HepG2 (cell line): Measurements from ENCODE around the gene TMEM19. TPM values are rescaled to one million over a fixed set of nuclear protein-coding genes. Genes with fewer than 3 reads are reported as not detected.

Experiments used
- NR2F1 ChIP-seq, 2 experiments: fragments of 450-650 bp in 1 of 2; formaldehyde crosslinking in 1 of 2; IDR thresholded peaks; 2 replicates each; pipeline versions ENCODE4 v1.5.0 to v1.6.1; 2016 to 2020; ENCODE audit warnings: mild to moderate bottlenecking in 1 of 2, missing compliant biosample characterization in 1 of 2, missing genetic modification reagents in 1 of 2, moderate library complexity in 1 of 2
- SUZ12 ChIP-seq: fragments of 150-350 bp; IDR thresholded peaks from 2 replicates; pipeline ENCODE4 v1.6.1; 2014; ENCODE audit warnings: low read depth, low read length
- U2AF2 ChIP-seq: fragments of 200-400 bp; formaldehyde crosslinking; IDR thresholded peaks from 2 replicates; pipeline ENCODE4 v1.6.1; 2017; ENCODE audit warnings: low read depth, mild to moderate bottlenecking, low read length
- ZFP82 ChIP-seq: sonication (generic); formaldehyde crosslinking; IDR thresholded peaks from 2 replicates; pipeline ENCODE4 v1.5.1; 2020; ENCODE audit warnings: mild to moderate bottlenecking, missing genetic modification reagents, borderline replicate concordance
- ZNF34 ChIP-seq: sonication (generic); formaldehyde crosslinking; IDR thresholded peaks from 2 replicates; pipeline ENCODE4 v1.4.0; 2020; ENCODE audit warnings: mild to moderate bottlenecking, missing genetic modification reagents, borderline replicate concordance
- ZNF607 ChIP-seq: sonication (generic); formaldehyde crosslinking; IDR thresholded peaks from 2 replicates; pipeline ENCODE4 v1.5.1; 2020; ENCODE audit warnings: missing genetic modification reagents, mild to moderate bottlenecking, borderline replicate concordance
- polyA plus RNA-seq, 8 experiments: library from polyadenylated mRNA; depleted of rRNA in 3 of 8; stranded (reverse) in 7 of 8; unstranded in 1 of 8; fragments of >200 nt; fragmentation: Illumina TruSeq in 4 of 8; extraction: Trizol in 4 of 8; gene quantifications; 2 replicates each; pipeline versions ENCODE4 v1.2.1 to v1.2.3, GENCODE V29; 2011 to 2016; ENCODE audit warnings: low read depth in 4 of 8, missing spikeins in 1 of 8, mixed read lengths in 1 of 8; ENCODE audit not compliant: insufficient read depth in 1 of 8
- total RNA-seq, 5 experiments: library from RNA; depleted of rRNA; stranded (reverse); fragments of >200 nt; fragmentation: Illumina TruSeq; extraction: Trizol; gene quantifications; 2 replicates each; pipeline ENCODE4 v1.2.3, GENCODE V29; 2016; ENCODE audit warnings: low read depth in 1 of 5
- TF ChIP-seq, protein P1 (sequence below): sonication (generic); formaldehyde crosslinking; IDR thresholded peaks from one replicate; pipeline ENCODE4 v1.5.1; 2020; ENCODE audit warnings: mild to moderate bottlenecking, missing genetic modification reagents; ENCODE audit errors: not compliant biosample characterization
- TF ChIP-seq, protein P2 (sequence below): sonication (generic); formaldehyde crosslinking; IDR thresholded peaks from 2 replicates; pipeline ENCODE4 v1.9.0; 2022; ENCODE audit warnings: missing genetic modification reagents, mild to moderate bottlenecking, borderline replicate concordance
- TF ChIP-seq, protein P3 (sequence below): sonication (generic); formaldehyde crosslinking; IDR thresholded peaks from 2 replicates; pipeline ENCODE4 v1.5.0; 2020; ENCODE audit warnings: mild to moderate bottlenecking, missing genetic modification reagents
- TF ChIP-seq, protein P4 (sequence below): sonication (generic); formaldehyde crosslinking; IDR thresholded peaks from 2 replicates; pipeline ENCODE4 v1.5.0; 2020; ENCODE audit warnings: mild to moderate bottlenecking, missing genetic modification reagents
- TF ChIP-seq, protein P5 (sequence below): sonication (generic); formaldehyde crosslinking; IDR thresholded peaks from 2 replicates; pipeline ENCODE4 v1.4.0; 2020; ENCODE audit warnings: missing genetic modification reagents, borderline replicate concordance
- TF ChIP-seq, protein P6 (sequence below): sonication (generic); formaldehyde crosslinking; IDR thresholded peaks from 2 replicates; pipeline ENCODE4 v1.4.0; 2020; ENCODE audit warnings: missing genetic modification reagents

The TMEM19 gene
- total and polyA plus RNA-seq, 2 of the 13 experiments (the other 11 are each of a cell fraction or from before 2014, with no cell fraction given) = 16.9 to 22.5 TPM

DNA sequence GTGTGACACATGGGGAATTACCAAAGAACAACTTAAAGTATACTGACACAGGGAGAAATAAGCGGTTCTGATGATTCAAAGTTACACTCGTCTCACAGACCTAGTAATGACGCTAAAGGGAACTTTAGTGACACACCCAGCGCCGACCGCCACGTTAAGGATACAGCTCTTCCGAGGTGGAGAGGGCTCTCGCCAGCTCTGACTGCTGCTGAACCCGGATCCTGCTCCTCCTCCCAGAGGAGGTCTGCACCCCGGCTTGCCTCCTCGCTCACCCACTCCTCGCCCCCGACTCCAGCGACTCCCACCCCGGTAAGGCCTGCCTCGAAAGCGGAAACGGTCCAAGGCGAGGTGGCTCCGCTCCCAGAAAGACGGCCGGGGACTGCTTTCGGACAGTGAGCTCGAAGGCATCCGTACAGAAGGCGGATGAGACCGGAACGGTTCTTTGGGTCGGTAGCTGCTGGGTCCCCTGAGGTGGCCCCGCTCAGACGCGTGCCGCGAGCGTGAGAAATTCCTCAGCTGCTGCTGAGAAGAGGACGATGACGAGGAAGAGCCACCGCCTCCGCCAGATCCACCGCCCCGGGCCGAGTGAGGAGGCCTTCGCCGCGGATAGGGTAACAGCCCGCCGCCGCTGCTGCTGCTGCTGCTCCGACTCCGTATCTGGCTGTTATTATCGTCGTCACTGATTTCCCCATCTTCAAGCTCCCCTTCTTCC, 22.9 kb upstream of the TMEM19 start (continued):
- TF ChIP-seq, protein P1, sequence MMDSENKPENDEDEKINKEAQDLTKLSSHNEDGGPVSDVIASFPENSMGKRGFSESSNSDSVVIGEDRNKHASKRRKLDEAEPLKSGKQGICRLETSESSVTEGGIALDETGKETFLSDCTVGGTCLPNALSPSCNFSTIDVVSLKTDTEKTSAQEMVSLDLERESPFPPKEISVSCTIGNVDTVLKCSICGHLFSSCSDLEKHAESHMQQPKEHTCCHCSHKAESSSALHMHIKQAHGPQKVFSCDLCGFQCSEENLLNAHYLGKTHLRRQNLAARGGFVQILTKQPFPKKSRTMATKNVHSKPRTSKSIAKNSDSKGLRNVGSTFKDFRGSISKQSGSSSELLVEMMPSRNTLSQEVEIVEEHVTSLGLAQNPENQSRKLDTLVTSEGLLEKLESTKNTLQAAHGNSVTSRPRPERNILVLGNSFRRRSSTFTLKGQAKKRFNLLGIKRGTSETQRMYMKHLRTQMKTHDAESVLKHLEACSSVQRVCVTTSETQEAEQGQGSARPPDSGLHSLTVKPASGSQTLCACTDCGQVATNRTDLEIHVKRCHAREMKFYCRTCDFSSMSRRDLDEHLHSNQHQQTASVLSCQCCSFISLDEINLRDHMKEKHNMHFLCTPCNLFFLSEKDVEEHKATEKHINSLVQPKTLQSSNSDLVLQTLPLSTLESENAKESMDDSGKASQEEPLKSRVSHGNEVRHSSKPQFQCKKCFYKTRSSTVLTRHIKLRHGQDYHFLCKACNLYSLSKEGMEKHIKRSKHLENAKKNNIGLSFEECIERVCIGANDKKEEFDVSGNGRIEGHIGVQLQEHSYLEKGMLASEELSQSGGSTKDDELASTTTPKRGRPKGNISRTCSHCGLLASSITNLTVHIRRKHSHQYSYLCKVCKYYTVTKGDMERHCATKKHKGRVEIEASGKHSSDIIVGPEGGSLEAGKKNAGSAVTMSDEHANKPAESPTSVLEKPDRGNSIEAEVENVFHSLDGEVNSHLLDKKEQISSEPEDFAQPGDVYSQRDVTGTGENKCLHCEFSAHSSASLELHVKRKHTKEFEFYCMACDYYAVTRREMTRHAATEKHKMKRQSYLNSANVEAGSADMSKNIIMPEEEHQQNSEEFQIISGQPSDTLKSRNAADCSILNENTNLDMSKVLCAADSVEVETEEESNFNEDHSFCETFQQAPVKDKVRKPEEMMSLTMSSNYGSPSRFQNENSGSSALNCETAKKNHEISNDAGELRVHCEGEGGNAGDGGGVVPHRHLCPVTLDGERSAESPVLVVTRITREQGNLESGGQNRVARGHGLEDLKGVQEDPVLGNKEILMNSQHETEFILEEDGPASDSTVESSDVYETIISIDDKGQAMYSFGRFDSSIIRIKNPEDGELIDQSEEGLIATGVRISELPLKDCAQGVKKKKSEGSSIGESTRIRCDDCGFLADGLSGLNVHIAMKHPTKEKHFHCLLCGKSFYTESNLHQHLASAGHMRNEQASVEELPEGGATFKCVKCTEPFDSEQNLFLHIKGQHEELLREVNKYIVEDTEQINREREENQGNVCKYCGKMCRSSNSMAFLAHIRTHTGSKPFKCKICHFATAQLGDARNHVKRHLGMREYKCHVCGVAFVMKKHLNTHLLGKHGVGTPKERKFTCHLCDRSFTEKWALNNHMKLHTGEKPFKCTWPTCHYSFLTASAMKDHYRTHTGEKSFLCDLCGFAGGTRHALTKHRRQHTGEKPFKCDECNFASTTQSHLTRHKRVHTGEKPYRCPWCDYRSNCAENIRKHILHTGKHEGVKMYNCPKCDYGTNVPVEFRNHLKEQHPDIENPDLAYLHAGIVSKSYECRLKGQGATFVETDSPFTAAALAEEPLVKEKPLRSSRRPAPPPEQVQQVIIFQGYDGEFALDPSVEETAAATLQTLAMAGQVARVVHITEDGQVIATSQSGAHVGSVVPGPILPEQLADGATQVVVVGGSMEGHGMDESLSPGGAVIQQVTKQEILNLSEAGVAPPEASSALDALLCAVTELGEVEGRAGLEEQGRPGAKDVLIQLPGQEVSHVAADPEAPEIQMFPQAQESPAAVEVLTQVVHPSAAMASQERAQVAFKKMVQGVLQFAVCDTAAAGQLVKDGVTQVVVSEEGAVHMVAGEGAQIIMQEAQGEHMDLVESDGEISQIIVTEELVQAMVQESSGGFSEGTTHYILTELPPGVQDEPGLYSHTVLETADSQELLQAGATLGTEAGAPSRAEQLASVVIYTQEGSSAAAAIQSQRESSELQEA (CRISPR knock-in tag) = no peak
- TF ChIP-seq ZFP82 (CRISPR knock-in tag) = 0 out of 2 replicates have a peak, but pooled peaks have one; percentile 6
- TF ChIP-seq, protein P2, sequence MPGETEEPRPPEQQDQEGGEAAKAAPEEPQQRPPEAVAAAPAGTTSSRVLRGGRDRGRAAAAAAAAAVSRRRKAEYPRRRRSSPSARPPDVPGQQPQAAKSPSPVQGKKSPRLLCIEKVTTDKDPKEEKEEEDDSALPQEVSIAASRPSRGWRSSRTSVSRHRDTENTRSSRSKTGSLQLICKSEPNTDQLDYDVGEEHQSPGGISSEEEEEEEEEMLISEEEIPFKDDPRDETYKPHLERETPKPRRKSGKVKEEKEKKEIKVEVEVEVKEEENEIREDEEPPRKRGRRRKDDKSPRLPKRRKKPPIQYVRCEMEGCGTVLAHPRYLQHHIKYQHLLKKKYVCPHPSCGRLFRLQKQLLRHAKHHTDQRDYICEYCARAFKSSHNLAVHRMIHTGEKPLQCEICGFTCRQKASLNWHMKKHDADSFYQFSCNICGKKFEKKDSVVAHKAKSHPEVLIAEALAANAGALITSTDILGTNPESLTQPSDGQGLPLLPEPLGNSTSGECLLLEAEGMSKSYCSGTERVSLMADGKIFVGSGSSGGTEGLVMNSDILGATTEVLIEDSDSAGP = peak; percentile 61; the same call in 1 of the 2 replicates
- TF ChIP-seq, protein P3, sequence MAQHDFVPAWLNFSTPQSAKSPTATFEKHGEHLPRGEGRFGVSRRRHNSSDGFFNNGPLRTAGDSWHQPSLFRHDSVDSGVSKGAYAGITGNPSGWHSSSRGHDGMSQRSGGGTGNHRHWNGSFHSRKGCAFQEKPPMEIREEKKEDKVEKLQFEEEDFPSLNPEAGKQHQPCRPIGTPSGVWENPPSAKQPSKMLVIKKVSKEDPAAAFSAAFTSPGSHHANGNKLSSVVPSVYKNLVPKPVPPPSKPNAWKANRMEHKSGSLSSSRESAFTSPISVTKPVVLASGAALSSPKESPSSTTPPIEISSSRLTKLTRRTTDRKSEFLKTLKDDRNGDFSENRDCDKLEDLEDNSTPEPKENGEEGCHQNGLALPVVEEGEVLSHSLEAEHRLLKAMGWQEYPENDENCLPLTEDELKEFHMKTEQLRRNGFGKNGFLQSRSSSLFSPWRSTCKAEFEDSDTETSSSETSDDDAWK (CRISPR knock-in tag) = no peak
- no peak for TF ChIP-seq NR2F1 (CRISPR knock-in tag; IDR thresholded peaks at IDR 0.05)
- TF ChIP-seq ZNF34 (CRISPR knock-in tag) = no peak
- no peak for TF ChIP-seq U2AF2
- no peak for TF ChIP-seq ZNF607 (CRISPR knock-in tag)
- TF ChIP-seq, protein P4, sequence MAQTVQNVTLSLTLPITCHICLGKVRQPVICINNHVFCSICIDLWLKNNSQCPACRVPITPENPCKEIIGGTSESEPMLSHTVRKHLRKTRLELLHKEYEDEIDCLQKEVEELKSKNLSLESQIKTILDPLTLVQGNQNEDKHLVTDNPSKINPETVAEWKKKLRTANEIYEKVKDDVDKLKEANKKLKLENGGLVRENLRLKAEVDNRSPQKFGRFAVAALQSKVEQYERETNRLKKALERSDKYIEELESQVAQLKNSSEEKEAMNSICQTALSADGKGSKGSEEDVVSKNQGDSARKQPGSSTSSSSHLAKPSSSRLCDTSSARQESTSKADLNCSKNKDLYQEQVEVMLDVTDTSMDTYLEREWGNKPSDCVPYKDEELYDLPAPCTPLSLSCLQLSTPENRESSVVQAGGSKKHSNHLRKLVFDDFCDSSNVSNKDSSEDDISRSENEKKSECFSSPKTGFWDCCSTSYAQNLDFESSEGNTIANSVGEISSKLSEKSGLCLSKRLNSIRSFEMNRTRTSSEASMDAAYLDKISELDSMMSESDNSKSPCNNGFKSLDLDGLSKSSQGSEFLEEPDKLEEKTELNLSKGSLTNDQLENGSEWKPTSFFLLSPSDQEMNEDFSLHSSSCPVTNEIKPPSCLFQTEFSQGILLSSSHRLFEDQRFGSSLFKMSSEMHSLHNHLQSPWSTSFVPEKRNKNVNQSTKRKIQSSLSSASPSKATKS (CRISPR knock-in tag) = no peak
- TF ChIP-seq, protein P5, sequence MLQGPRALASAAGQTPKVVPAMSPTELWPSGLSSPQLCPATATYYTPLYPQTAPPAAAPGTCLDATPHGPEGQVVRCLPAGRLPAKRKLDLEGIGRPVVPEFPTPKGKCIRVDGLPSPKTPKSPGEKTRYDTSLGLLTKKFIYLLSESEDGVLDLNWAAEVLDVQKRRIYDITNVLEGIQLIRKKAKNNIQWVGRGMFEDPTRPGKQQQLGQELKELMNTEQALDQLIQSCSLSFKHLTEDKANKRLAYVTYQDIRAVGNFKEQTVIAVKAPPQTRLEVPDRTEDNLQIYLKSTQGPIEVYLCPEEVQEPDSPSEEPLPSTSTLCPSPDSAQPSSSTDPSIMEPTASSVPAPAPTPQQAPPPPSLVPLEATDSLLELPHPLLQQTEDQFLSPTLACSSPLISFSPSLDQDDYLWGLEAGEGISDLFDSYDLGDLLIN (CRISPR knock-in tag) = no peak
- no peak for TF ChIP-seq SUZ12
- TF ChIP-seq, protein P6, sequence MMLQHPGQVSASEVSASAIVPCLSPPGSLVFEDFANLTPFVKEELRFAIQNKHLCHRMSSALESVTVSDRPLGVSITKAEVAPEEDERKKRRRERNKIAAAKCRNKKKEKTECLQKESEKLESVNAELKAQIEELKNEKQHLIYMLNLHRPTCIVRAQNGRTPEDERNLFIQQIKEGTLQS (CRISPR knock-in tag) = no peak
